Stimulated activated CD4-positive, alpha-beta T cell treated with anti-CD3 and anti-CD28 coated beads, Interleukin-12 subunit alpha, Interleukin-12 subunit beta, amount 100 ng/mL, for 48 hours (primary cell): Measurements from ENCODE around the gene THYN1.

Experiments
- DNase-seq, 3 donors: peaks; one replicate each; pipeline ENCODE4 v3.0.0-alpha.2; 2020; ENCODE audit warnings: low read depth in 2 of 3, low spot score in 1 of 3

Gene THYN1

DNA sequence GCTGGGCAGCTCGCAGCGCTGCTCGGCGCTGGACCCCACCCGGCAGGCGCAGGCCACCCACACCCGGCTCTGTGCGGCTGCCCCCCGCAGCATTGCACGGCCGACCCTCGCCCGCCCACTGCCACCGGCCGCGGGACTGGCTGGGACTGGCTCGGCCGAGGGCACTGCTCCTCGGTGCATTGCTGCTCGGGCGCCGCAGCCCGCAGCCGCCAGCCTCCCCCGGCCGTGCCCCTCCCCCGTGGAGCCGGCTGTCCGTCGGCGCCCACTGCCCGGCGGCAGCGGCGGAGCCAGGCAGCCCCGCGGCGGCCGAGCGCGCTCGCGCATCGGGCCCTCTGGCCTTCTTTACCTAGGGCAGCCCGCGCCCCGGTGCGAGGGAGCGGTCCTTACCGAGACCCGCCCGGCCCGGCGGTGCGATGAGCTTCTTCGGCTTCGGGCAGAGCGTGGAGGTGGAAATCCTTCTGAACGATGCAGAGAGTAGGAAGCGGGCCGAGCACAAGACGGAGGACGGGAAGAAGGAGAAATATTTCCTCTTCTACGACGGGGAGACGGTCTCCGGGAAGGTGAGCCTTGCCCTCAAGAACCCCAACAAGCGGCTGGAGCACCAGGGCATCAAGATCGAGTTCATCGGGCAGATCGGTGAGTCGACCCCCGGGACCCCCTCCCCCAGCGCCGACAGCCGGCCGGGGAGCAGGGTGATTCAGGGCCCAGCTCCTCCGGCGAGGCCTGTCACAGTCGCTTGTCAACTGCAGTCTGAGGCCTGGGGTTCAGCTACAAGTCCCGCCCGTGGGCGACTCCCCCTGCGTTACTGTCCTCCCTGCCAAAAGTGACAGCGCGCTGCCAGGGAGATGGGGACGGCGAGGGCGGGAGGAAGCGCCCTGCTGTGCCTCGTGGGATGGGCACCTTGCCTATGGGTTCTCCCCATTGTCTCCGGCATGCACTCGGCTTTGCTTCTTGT is 28.2 kb downstream of the THYN1 start:
- DNase-seq: peak; percentile 54 to 59 (median 58)

DNA sequence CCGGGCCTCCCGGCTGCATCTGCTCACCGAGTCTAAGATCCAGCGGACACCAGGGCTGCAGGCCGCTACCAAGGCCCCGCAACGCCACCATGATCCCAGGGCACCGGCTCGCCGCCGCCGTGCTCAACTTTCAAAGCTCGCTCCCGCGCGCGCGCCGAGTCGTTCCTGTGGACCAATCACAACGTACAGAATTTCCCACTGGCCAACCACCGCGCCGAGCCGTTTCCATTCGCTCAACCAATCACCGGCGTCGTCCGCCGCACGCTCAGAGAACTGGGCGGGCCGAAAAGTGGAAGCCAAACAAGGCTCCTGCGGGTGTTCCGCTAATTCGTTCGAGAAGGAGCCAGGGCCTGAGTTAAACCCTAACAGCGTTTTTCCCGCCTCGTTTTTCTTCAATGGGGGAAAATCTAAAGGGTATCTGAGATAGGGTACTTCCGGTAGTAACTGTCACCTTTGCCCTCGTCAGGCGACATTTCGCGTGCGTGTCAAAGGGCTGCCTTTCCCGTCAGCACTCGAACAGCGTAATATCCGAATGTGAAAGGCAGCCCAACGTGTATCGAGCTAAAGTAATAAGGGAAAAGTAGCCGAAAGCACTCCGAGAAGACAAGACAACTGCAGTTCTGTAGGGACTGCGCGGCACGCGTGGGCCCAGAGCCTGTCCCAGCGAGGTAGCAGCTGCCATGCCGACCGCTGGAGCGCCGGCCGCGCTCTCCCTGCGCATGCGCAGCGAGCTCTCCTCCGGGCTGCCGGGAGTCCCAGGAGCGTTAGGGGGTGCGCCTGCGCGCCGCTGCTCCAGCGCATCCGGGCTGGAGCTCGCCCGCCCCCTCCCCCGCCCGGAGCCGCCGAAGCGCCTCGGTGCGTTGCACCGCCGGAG is 29.1 kb downstream of the THYN1 start, which contains the start of the genes NCAPD3 and VPS26B:
NCAPD3 (minus strand) TSS at position 132 of the 874 bp plus-strand sequence; CDS start at position 91, 41 bp downstream.
VPS26B (plus strand) TSS at position 836 of the 874 bp plus-strand sequence. CDS start 452 bp downstream, outside the sequence.
- DNase-seq: peak; percentile 93 to 96 (median 95)

DNA sequence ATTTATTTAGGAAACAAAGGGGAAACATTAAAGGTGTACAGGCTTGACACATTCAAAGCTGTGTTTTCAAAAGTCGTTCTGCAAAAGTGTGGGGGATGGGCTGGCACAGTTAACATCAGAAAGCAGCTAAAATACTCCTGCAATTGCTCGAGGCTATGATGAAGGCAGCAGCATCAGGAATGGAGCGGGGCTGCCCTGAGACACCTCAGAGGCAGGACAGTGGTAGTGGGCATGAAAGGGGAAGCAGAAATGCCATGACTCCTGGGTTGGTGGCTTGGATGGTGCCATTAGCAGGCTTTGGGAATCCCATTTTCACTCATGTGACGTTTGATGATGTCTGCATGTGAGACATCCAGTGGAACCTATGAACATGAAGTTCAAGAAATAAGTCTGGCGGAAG is 30.0 kb downstream of the THYN1 start:
- no peak for DNase-seq

DNA sequence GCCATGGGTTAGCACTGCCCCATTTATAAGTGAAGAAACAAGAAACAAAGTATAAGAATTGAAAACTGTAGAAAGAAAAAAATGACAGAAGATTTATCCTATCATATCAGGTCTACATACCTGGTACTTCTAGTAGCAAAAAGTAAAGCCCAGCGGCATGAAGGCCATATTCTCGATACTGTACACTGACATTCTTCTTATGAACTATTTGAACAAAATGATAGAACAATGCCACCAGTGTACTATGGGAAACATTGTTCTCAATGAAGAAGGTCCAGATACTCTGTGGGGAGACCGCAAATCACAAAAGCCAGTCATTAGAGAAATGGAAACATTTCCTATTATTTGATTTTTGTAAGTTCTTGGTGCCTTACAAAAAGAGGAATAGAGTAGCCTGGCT is 36.3 kb downstream of the THYN1 start:
- DNase-seq: no peak

DNA sequence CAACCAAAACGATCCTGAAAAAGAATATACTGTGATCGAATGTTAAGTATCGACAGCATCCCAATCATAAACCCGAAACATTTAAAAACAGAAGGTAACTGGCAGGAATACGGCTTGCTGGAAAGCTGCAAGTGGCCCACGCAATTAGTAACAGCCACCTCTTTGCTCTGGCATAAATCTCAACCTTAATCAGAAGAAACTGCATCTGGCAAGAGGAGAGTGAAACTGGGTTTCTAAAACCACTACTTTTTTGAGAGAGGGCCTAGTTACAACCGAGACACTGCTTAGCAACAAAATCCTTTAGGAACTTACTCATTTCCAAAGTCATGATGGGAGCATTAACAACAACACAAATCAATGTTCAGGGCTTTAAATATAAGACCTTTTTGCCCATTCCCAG is 37.3 kb downstream of the THYN1 start:
- DNase-seq: no peak

DNA sequence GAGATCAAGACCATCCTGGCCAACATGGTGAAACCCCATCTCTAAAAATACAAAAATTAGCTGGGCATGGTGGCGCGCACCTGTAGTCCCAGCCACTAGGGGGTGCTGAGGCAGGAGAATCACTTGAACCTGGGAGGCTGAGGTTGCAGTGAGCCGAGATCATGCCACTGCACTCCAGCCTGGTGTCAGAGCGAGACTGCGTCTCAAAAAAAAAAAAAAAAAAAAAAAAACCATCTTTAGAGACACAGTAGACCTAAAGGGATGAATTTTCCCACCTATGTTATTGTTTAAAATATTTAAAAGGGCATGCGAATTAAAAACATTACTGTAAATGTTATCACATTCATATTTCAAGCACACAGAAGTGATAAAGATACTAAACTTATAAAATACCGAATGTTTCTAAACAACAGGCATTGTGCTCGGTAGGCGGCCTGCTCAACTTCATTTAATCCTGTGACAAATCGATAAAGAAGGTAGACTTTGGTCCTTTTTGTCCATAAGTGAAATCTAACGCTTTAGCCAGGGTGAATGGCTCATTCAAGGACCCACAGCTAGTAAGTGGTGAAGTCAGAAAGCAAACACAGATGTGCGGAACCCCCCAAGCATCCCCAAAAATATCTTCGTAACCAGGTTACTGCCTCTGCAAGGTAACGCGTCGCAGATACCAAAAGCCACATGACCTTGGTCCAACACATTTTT is 45.5 kb downstream of the THYN1 start:
- peak; percentile 42 to 56 (median 50) for DNase-seq

DNA sequence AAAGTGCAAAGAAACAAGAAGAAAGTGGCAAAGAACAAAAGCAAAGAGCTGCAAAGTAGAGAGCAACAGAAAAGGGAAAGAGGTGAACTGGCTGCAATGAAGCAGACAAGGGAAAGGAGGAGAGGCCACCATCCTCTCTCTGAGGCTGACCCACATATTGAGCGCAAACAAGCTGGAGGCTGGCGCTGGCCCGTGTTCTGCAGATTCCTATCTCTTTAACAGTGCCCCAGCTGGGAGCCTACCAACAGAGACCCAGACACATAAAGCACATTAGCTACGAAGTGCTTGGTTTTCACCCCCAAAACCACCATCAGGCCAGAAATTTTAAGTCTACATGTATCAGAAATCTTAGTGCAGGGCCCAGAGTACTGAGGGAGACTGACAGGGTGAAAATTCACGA is 47.0 kb downstream of the THYN1 start:
- DNase-seq: no peak

DNA sequence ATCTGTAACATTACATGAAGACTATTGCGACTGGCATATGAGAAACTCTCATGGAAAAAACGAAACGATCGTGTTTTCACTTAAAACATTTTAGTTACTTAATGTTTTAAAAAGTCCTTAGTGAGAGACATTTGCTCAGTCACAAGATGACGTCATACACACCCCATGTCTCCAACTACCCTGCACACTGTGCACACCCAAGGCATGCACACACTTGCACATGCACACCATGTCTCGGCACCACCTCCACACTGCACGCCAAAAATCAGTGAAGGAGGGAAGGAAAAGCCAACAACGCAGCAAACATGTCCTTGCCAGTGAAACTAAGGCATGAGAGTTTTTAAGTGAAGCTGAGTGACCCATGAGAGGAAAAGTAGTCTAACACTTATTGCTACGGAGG is 47.4 kb downstream of the THYN1 start:
- no peak for DNase-seq

DNA sequence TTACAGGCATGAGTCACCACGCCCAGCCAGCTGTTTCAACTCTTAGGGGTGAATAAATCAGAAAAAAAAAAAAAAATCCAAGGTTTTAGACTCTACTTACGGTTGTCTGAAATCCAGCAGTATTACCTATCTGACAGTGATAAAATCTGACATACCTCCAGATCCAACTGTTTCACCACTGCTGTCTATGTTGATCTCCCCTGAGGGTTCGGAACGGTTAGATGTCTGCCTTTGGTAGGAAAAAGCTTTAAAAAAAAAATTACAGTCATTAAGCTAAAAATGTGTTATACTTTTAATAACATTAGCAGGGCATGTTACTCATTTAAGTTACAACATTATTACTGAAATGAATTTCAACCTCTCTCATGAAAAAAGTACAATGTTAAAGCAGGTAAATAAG is 50.5 kb downstream of the THYN1 start:
- DNase-seq: no peak

DNA sequence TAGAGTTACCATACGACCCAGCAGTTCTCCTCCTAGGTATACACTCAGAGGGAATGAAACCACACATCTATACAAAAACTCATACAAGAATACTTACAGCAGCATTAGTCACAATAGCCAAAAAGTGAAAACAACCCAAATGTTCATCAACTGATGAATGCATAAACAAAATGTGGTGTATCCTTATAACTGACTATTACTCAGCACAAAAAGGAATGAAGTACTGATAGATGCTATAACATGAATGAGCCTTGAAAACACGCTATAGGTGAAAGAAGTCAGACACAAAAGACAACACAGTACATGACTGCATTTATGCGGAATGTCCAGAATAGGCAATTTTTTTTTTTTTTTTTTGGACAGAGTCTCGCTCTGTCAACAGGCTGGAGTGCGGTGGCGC is 52.5 kb downstream of the THYN1 start:
- DNase-seq: no peak

DNA sequence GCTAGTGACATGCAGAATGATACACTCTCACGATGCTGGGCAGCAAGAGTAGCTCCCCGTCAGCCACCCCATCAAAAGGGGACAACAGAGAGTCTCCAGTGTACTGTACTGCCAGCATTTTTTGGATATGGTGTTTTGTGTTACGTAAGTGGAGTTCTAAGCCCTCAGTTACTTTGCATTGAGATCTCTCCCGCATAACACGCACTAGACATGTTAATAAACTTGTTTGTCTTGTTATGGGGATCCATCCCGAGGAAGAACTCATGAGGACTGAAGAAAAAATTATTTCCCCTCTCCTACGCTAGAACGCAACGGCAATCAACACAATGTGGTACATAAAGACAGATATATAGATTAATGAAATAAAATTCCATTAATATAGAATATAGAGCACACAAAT is 53.6 kb downstream of the THYN1 start:
- DNase-seq: no peak
